Measurements from ENCODE around the gene ARHGEF11. TPM values are rescaled to one million over a fixed set of nuclear protein-coding genes. Genes with fewer than 3 reads are reported as not detected.
A peak's percentile ranks its signal among the peaks of the same experiment; 100 is the strongest.
"Not testable (repeated sequence)": the region's sequence is repeated elsewhere in the genome, so short reads cannot be mapped to it uniquely, and the experiment has no call there.

Gene ARHGEF11
- total RNA-seq, 1 donor from 2014 or later, result 52.7 TPM

- H3K36me3 Mint-ChIP-seq (ENCODE audit: low read depth), result no peaks in the 10 kb centered on the region
- H3K9me3 Mint-ChIP-seq, result peaks cover 2% of the 10 kb centered on the region
- DNase-seq (ENCODE audit: low read depth, low spot score), result peak; percentile 65
- TF ChIP-seq, protein P1, sequence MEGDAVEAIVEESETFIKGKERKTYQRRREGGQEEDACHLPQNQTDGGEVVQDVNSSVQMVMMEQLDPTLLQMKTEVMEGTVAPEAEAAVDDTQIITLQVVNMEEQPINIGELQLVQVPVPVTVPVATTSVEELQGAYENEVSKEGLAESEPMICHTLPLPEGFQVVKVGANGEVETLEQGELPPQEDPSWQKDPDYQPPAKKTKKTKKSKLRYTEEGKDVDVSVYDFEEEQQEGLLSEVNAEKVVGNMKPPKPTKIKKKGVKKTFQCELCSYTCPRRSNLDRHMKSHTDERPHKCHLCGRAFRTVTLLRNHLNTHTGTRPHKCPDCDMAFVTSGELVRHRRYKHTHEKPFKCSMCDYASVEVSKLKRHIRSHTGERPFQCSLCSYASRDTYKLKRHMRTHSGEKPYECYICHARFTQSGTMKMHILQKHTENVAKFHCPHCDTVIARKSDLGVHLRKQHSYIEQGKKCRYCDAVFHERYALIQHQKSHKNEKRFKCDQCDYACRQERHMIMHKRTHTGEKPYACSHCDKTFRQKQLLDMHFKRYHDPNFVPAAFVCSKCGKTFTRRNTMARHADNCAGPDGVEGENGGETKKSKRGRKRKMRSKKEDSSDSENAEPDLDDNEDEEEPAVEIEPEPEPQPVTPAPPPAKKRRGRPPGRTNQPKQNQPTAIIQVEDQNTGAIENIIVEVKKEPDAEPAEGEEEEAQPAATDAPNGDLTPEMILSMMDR (conservative IDR thresholded peaks at IDR 0.05), result peak; percentile 71
- H3K27me3 Mint-ChIP-seq (ENCODE audit: low read depth), result no peaks in the 10 kb centered on the region
- H3K4me1 Mint-ChIP-seq, result peaks cover 10% of the 10 kb centered on the region
- no peak overlapping the region for H3K27ac Mint-ChIP-seq (ENCODE audit: unreplicated experiment)
- no peak overlapping the region for H3K4me3 Mint-ChIP-seq
These were observed 28.6 kb upstream of the ARHGEF11 start for GRCh38 chr1:157073944-157074685.

- Mint-ChIP-seq H3K27ac (ENCODE audit: unreplicated experiment) (no peak overlapping the region), H3K27me3 (ENCODE audit: low read depth) (peaks cover 2% of the 10 kb centered on the region), H3K9me3 (peaks cover 2% of the 10 kb centered on the region), H3K4me1 (peaks cover 10% of the 10 kb centered on the region), H3K36me3 (ENCODE audit: low read depth) (no peaks in the 10 kb centered on the region), H3K4me3 (no peak overlapping the region)
- DNase-seq (ENCODE audit: low read depth, low spot score), result no peak
- TF ChIP-seq, protein P1 (conservative IDR thresholded peaks at IDR 0.05), result no peak
These were observed 24.1 kb upstream of the ARHGEF11 start for GRCh38 chr1:157069601-157070000.

- H3K4me1 Mint-ChIP-seq; H3K36me3 Mint-ChIP-seq (ENCODE audit: low read depth); DNase-seq (ENCODE audit: low read depth, low spot score); H3K27me3 Mint-ChIP-seq (ENCODE audit: low read depth); H3K27ac Mint-ChIP-seq (ENCODE audit: unreplicated experiment); H3K4me3 Mint-ChIP-seq; H3K9me3 Mint-ChIP-seq: not testable (repeated sequence)
These were observed 13.7 kb upstream of the ARHGEF11 start for GRCh38 chr1:157059241-157059640.

- Mint-ChIP-seq H3K4me1 (peaks cover 6% of the 10 kb centered on the region), H3K27ac (ENCODE audit: unreplicated experiment) (no peak overlapping the region), H3K36me3 (ENCODE audit: low read depth) (peaks cover under 1% of the 10 kb centered on the region), H3K27me3 (ENCODE audit: low read depth) (peaks cover under 1% of the 10 kb centered on the region), H3K4me3 (no peak overlapping the region), H3K9me3 (peaks cover 8% of the 10 kb centered on the region)
- DNase-seq (ENCODE audit: low read depth, low spot score), result no peak
- TF ChIP-seq, protein P1 (conservative IDR thresholded peaks at IDR 0.05), result no peak
These were observed 10.7 kb upstream of the ARHGEF11 start for GRCh38 chr1:157056269-157056668.

- H3K9me3 Mint-ChIP-seq; DNase-seq (ENCODE audit: low read depth, low spot score); H3K4me1 Mint-ChIP-seq; H3K27ac Mint-ChIP-seq (ENCODE audit: unreplicated experiment); H3K27me3 Mint-ChIP-seq (ENCODE audit: low read depth); H3K36me3 Mint-ChIP-seq (ENCODE audit: low read depth); H3K4me3 Mint-ChIP-seq: not testable (repeated sequence)
These were observed 10.2 kb upstream of the ARHGEF11 start for GRCh38 chr1:157055729-157056128.

- Mint-ChIP-seq H3K27ac (ENCODE audit: unreplicated experiment) (no peak overlapping the region), H3K36me3 (ENCODE audit: low read depth) (peaks cover 3% of the 10 kb centered on the region), H3K4me1 (peaks cover 11% of the 10 kb centered on the region), H3K9me3 (peaks cover 7% of the 10 kb centered on the region), H3K27me3 (ENCODE audit: low read depth) (peaks cover 2% of the 10 kb centered on the region), H3K4me3 (no peak overlapping the region)
- no peak for DNase-seq (ENCODE audit: low read depth, low spot score)
- TF ChIP-seq, protein P1 (conservative IDR thresholded peaks at IDR 0.05), result no peak
These were observed 5.3 kb upstream of the ARHGEF11 start for GRCh38 chr1:157050836-157051235.
